CD14-positive monocyte (primary cell): ENCODE data around the gene PRR4. TPM values are rescaled to one million over a fixed set of nuclear protein-coding genes. Genes with fewer than 3 reads are reported as not detected.

Experiments
- DNase-seq, 3 donors: peaks; one replicate each; pipeline ENCODE4 v3.0.0-alpha.2; 2011 to 2022
- H2AFZ ChIP-seq: 2 replicates; pipeline ENCODE4 v1.6.0; 2012; ENCODE audit warnings: mild to moderate bottlenecking, low read depth, low read length, inconsistent platforms; ENCODE audit not compliant: insufficient read depth, poor library complexity, severe bottlenecking
- H3K27ac ChIP-seq, 2 donors: 1 replicate in 1 of 2; 2 replicates in 1 of 2; pipeline ENCODE4 v1.5.1; 2012 to 2013; ENCODE audit warnings: low read length in 2 of 2, control low read depth in 1 of 2, inconsistent platforms in 1 of 2, low read depth in 1 of 2, mild to moderate bottlenecking in 1 of 2
- H3K27me3 ChIP-seq, 2 donors: one replicate each; pipeline versions ENCODE4 v1.6.0 to v1.6.1; 2011 to 2013; ENCODE audit warnings: low read length in 2 of 2; ENCODE audit not compliant: control insufficient read depth in 2 of 2, insufficient read depth in 2 of 2
- H3K36me3 ChIP-seq, 2 donors: replicated peaks in 1 of 2; 1 replicate in 1 of 2; 2 replicates in 1 of 2; pipeline versions ENCODE4 v1.5.1 to v1.6.1; 2012 to 2013; ENCODE audit warnings: low read length in 2 of 2, control low read depth in 1 of 2, inconsistent platforms in 1 of 2, mild to moderate bottlenecking in 1 of 2; ENCODE audit not compliant: insufficient read depth in 2 of 2, control insufficient read depth in 1 of 2
- H3K4me1 ChIP-seq, 2 donors: 1 replicate in 1 of 2; 2 replicates in 1 of 2; pipeline versions ENCODE4 v1.5.1 to v1.6.1; 2012 to 2013; ENCODE audit warnings: low read length in 2 of 2, control low read depth in 1 of 2, inconsistent platforms in 1 of 2, mild to moderate bottlenecking in 1 of 2, moderate library complexity in 1 of 2; ENCODE audit not compliant: insufficient read depth in 2 of 2, control insufficient read depth in 1 of 2
- H3K4me2 ChIP-seq: replicated peaks from 2 replicates; pipeline ENCODE3; 2012; ENCODE audit warnings: low read length, moderate library complexity, mild to moderate bottlenecking; ENCODE audit not compliant: poor library complexity, severe bottlenecking; ENCODE audit errors: extremely low read depth
- H3K4me3 ChIP-seq, 3 experiments: fragments of 200-600 bp in 1 of 3; sonication (generic) in 1 of 3; replicated peaks in 1 of 3; 1 replicate in 2 of 3; 2 replicates in 1 of 3; pipeline ENCODE4 v1.5.1; 2011 to 2013; ENCODE audit warnings: low read length in 3 of 3, mild to moderate bottlenecking in 3 of 3, control low read depth in 2 of 3, low read depth in 2 of 3, inconsistent platforms in 1 of 3, moderate library complexity in 1 of 3
- H3K79me2 ChIP-seq: 2 replicates; pipeline ENCODE4 v1.6.0; 2012; ENCODE audit warnings: mild to moderate bottlenecking, control low read depth, inconsistent platforms, low read length, moderate library complexity; ENCODE audit not compliant: insufficient read depth
- H3K9ac ChIP-seq: 2 replicates; pipeline ENCODE4 v1.6.0; 2017; ENCODE audit warnings: low read length, mild to moderate bottlenecking; ENCODE audit not compliant: insufficient read depth, poor library complexity, severe bottlenecking
- H3K9me3 ChIP-seq, 2 donors: replicated peaks in 1 of 2; 1 replicate in 1 of 2; 2 replicates in 1 of 2; pipeline versions ENCODE4 v1.5.1 to v1.6.1; 2012 to 2013; ENCODE audit warnings: low read length in 2 of 2, control low read depth in 1 of 2; ENCODE audit not compliant: control insufficient read depth in 1 of 2, insufficient read depth in 1 of 2
- H4K20me1 ChIP-seq: 2 replicates; pipeline ENCODE4 v1.6.0; 2012; ENCODE audit warnings: mild to moderate bottlenecking, low read length, control low read depth, moderate library complexity; ENCODE audit not compliant: insufficient read depth
- H3K27ac Mint-ChIP-seq, 7 donors: one replicate each; pipeline ENCODE4 v1.8.0; 2020; ENCODE audit warnings: mild to moderate bottlenecking in 7 of 7, mixed read lengths in 7 of 7, moderate library complexity in 6 of 7, inconsistent platforms in 2 of 7
- H3K27me3 Mint-ChIP-seq, 3 donors: one replicate each; pipeline ENCODE4 v1.8.0; 2021 to 2022; ENCODE audit warnings: low read depth in 3 of 3, mild to moderate bottlenecking in 3 of 3, mixed read lengths in 3 of 3, moderate library complexity in 3 of 3, inconsistent platforms in 1 of 3
- H3K36me3 Mint-ChIP-seq, 2 donors: one replicate each; pipeline ENCODE4 v1.8.0; 2020; ENCODE audit warnings: mixed read lengths in 2 of 2, inconsistent platforms in 1 of 2, mild to moderate bottlenecking in 1 of 2
- H3K4me1 Mint-ChIP-seq: one replicate; pipeline ENCODE4 v1.8.0; 2020; ENCODE audit warnings: mild to moderate bottlenecking, mixed read lengths
- H3K4me3 Mint-ChIP-seq, 2 donors: one replicate each; pipeline ENCODE4 v1.8.0; 2020; ENCODE audit warnings: mild to moderate bottlenecking in 2 of 2, mixed read lengths in 2 of 2, moderate library complexity in 1 of 2
- H3K9me3 Mint-ChIP-seq, 7 donors: one replicate each; pipeline ENCODE4 v1.8.0; 2020 to 2022; ENCODE audit warnings: mixed read lengths in 7 of 7, mild to moderate bottlenecking in 6 of 7, moderate library complexity in 6 of 7, inconsistent platforms in 2 of 7
- WGBS: methylation state at CpG from one replicate; pipeline ENCODE4 v1.1.5; 2013; ENCODE audit warnings: missing lambda C conversion rate; ENCODE audit not compliant: insufficient coverage; 5-methylcytosine and 5-hydroxymethylcytosine counted together
- intact Hi-C, 2 donors: fragments of 100-400 bp; cut with micrococcal nuclease; formaldehyde crosslinking; loops; one replicate each; pipeline versions ENCODE4 v1.15.0 to v1.15.1; 2023
- polyA plus RNA-seq, 3 donors: library from polyadenylated mRNA; depleted of rRNA in 1 of 3; unstranded in 2 of 3; stranded (reverse) in 1 of 3; fragments of 300-500 nt in 2 of 3; fragments of >200 nt in 1 of 3; fragmentation: Illumina TruSeq in 2 of 3; gene quantifications; 1 replicate in 2 of 3; 2 replicates in 1 of 3; pipeline ENCODE4 v1.2.3, GENCODE V29; 2012 to 2021
- TF ChIP-seq, protein P1 (sequence below): fragments of 200-600 bp; IDR thresholded peaks from one replicate; pipeline ENCODE4 v1.8.0; 2022; ENCODE audit warnings: antibody characterized with exemption, mild to moderate bottlenecking

PRR4 gene
- polyA plus RNA-seq, 3 donors, result 1.0 TPM; not detected in 2

DNA sequence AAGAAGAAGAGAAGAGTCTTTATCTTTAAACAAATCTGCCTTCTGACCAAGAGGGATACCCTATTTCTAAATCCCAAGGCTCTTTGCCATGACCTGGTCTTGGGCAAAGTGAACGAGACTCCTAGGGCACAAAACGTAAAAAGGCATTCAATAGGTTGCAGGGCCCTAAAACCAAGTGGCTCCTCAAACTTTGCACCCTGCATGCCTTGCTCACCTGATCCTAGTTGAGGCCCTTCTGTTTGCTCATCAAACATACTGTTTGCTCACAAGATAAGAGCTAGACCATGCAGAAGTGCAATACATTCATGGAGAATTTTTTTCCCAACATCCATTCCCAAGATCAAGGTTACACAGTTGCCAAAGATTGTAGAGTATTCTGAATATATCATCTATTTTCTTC, 42.7 kb upstream of the PRR4 start:
- Histone ChIP-seq H3K27ac (no peak overlapping the region), H4K20me1 (no peaks in the 10 kb centered on the region), H3K4me2 (no peak overlapping the region), H2AFZ (no peak overlapping the region), H3K9ac (no peak overlapping the region), H3K4me1 (no peaks in the 10 kb centered on the region), H3K27me3 (no peaks in the 10 kb centered on the region), H3K79me2 (no peaks in the 10 kb centered on the region), H3K4me3 (no peak overlapping the region), H3K9me3 (no peaks in the 10 kb centered on the region), H3K36me3 (no peaks in the 10 kb centered on the region)
- peaks cover 0 to 3% (median 0%) of the 10 kb centered on the region in 7 donors for H3K9me3 Mint-ChIP-seq
- H3K36me3 Mint-ChIP-seq, result no peaks in the 10 kb centered on the region
- no peaks in the 10 kb centered on the region for H3K4me1 Mint-ChIP-seq
- WGBS, result 96% methylated on average over 2 of the region's 2 CpGs
- TF ChIP-seq, protein P1, sequence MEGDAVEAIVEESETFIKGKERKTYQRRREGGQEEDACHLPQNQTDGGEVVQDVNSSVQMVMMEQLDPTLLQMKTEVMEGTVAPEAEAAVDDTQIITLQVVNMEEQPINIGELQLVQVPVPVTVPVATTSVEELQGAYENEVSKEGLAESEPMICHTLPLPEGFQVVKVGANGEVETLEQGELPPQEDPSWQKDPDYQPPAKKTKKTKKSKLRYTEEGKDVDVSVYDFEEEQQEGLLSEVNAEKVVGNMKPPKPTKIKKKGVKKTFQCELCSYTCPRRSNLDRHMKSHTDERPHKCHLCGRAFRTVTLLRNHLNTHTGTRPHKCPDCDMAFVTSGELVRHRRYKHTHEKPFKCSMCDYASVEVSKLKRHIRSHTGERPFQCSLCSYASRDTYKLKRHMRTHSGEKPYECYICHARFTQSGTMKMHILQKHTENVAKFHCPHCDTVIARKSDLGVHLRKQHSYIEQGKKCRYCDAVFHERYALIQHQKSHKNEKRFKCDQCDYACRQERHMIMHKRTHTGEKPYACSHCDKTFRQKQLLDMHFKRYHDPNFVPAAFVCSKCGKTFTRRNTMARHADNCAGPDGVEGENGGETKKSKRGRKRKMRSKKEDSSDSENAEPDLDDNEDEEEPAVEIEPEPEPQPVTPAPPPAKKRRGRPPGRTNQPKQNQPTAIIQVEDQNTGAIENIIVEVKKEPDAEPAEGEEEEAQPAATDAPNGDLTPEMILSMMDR, result no peak
- peak overlapping the region in 1 of 7 donors; percentile 25 for H3K27ac Mint-ChIP-seq
- no peaks in the 10 kb centered on the region for H3K27me3 Mint-ChIP-seq
- DNase-seq, result no peak
- intact Hi-C loops, result no loop called here
- H3K4me3 Mint-ChIP-seq, result no peak overlapping the region

DNA sequence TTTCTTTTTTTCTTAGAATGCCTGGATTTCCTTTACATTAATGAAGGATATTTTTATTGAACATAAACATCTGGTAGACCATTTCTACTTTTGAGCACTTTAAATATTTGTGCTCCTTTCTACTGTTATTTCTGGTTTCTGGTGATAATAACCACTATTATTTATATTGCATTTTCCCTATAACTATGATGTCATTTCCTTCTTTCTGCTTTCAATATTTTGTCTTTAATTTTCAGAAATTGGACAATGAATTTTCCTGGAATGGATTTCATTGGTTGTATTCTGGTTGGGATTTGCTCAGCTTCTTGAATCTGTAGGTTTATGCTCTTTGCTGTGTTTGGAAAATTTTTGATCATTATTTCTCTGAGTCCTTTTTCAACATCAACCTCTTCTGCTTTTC, 40.0 kb upstream of the PRR4 start:
- Histone ChIP-seq H3K9me3 (no peaks in the 10 kb centered on the region), H2AFZ (no peak overlapping the region), H3K4me3 (no peak overlapping the region), H3K36me3 (no peaks in the 10 kb centered on the region), H3K4me2 (no peak overlapping the region), H4K20me1 (no peaks in the 10 kb centered on the region), H3K4me1 (no peaks in the 10 kb centered on the region), H3K27ac (no peak overlapping the region), H3K27me3 (no peaks in the 10 kb centered on the region), H3K79me2 (no peaks in the 10 kb centered on the region), H3K9ac (no peak overlapping the region)
- intact Hi-C loops, result no loop called here
- peaks cover 0 to 2% (median 0%) of the 10 kb centered on the region in 7 donors for H3K9me3 Mint-ChIP-seq
- TF ChIP-seq, protein P1, result no peak
- no peak overlapping the region for H3K27ac Mint-ChIP-seq
- no peaks in the 10 kb centered on the region for H3K36me3 Mint-ChIP-seq
- no peak for DNase-seq
- H3K4me3 Mint-ChIP-seq, result no peak overlapping the region
- H3K27me3 Mint-ChIP-seq, result no peaks in the 10 kb centered on the region
- H3K4me1 Mint-ChIP-seq, result no peaks in the 10 kb centered on the region
